GM12878 (cell line): ENCODE measurements around the gene CLINT1. TPM values are rescaled to one million over a fixed set of nuclear protein-coding genes. Genes with fewer than 3 reads are reported as not detected.
A peak's percentile ranks its signal among the peaks of the same experiment; 100 is the strongest.

Source experiments
- ATAC-seq: fragments of 200-7000 bp; cut with Tn5 transposase; 3 replicates; pipeline ENCODE4 v1.9.1; 2020; ENCODE audit warnings: mild to moderate bottlenecking, moderate library complexity
- BruUV-seq: library from RNA; stranded (reverse); fragments of 400-500 nt; replicated peaks from 2 replicates; lab custom pipeline; 2021; lab: Mats Ljungman, UMichigan
- CTCF ChIA-PET: fragments of 300-600 bp; sonication (Branson Sonifier 250); formaldehyde crosslinking; extraction: SDS; loops from one replicate; lab custom pipeline; 2021; ENCODE audit warnings: inconsistent platforms; lab: Yijun Ruan, JAX
- POLR2A ChIA-PET: fragments of 350-600 bp; formaldehyde crosslinking; extraction: SDS; loops from one replicate; lab custom pipeline; 2021; ENCODE audit warnings: inconsistent platforms; lab: Charles Lee
- RAD21 ChIA-PET: fragments of 300-600 bp; sonication (Branson Sonifier 250); formaldehyde crosslinking; loops from one replicate; lab custom pipeline; 2023; ENCODE audit warnings: antibody characterized with exemption; ENCODE audit not compliant: unreplicated experiment; lab: Charles Lee
- SMC1A ChIA-PET: fragments of 300-600 bp; sonication (Branson Sonifier 250); formaldehyde crosslinking; loops from one replicate; lab custom pipeline; 2023; ENCODE audit not compliant: unreplicated experiment, uncharacterized antibody; lab: Charles Lee
- DNase-seq: peaks from one replicate; pipeline ENCODE4 v3.0.0-alpha.2; 2011; ENCODE audit warnings: low read depth, low spot score
- FAIRE-seq: peaks from 3 replicates; lab custom pipeline; 2011; peaks lifted over from hg19 to GRCh38; lab: Jason Lieb, UNC
- H2AFZ ChIP-seq: 2 replicates; pipeline ENCODE4 v1.6.0; 2011; ENCODE audit warnings: low read depth, low read length, control low read depth; ENCODE audit not compliant: control insufficient read depth
- H3K27ac ChIP-seq: 2 replicates; pipeline ENCODE4 v1.5.1; 2011; ENCODE audit warnings: control low read depth; ENCODE audit not compliant: control insufficient read depth, insufficient read depth
- H3K27me3 ChIP-seq, 2 experiments: replicated peaks in 1 of 2; 2 replicates each; pipeline versions ENCODE4 v1.6.0 to v1.6.1; 2011; ENCODE audit warnings: low read length in 1 of 2; ENCODE audit not compliant: control insufficient read depth in 2 of 2, insufficient read depth in 2 of 2
- H3K36me3 ChIP-seq, 2 experiments: 2 replicates each; pipeline ENCODE4 v1.5.1; 2011; ENCODE audit warnings: low read length in 1 of 2; ENCODE audit not compliant: control insufficient read depth in 2 of 2, insufficient read depth in 2 of 2
- H3K4me1 ChIP-seq: 2 replicates; pipeline ENCODE4 v1.6.1; 2011; ENCODE audit warnings: mild to moderate bottlenecking, low read length, moderate library complexity, mixed read lengths; ENCODE audit not compliant: control insufficient read depth, insufficient read depth
- H3K4me2 ChIP-seq: 2 replicates; pipeline ENCODE4 v1.6.0; 2011; ENCODE audit warnings: control low read depth; ENCODE audit not compliant: control insufficient read depth, insufficient read depth
- H3K4me3 ChIP-seq: fragments of 200-600 bp; sonication (generic); 2 replicates; pipeline ENCODE4 v1.5.1; 2016
- H3K79me2 ChIP-seq: 2 replicates; pipeline ENCODE4 v1.6.0; 2011; ENCODE audit warnings: low read length; ENCODE audit not compliant: control insufficient read depth, insufficient read depth
- H3K9ac ChIP-seq: 2 replicates; pipeline ENCODE4 v1.8.0; 2011; ENCODE audit warnings: low read length, control low read depth, mixed read lengths; ENCODE audit not compliant: control insufficient read depth, insufficient read depth
- H3K9me3 ChIP-seq: replicated peaks from 3 replicates; pipeline ENCODE4 v1.5.1; 2011; ENCODE audit warnings: mild to moderate bottlenecking, low read length; ENCODE audit not compliant: control insufficient read depth, insufficient read depth
- H4K20me1 ChIP-seq: 2 replicates; pipeline ENCODE4 v1.6.0; 2011; ENCODE audit not compliant: control insufficient read depth, insufficient read depth
- ATF7 ChIP-seq: fragments of 450-650 bp; IDR thresholded peaks from 2 replicates; pipeline ENCODE4 v1.6.1; 2016; ENCODE audit warnings: low read depth, mild to moderate bottlenecking
- CHD4 ChIP-seq: fragments of 200-600 bp; sonication (generic); IDR thresholded peaks from 2 replicates; pipeline ENCODE4 v1.6.1; 2016; ENCODE audit warnings: mild to moderate bottlenecking
- CREM ChIP-seq: IDR thresholded peaks from 2 replicates; pipeline ENCODE4 v1.6.1; 2014; ENCODE audit warnings: antibody characterized with exemption, low read depth
- CUX1 ChIP-seq: IDR thresholded peaks from 2 replicates; pipeline ENCODE4 v1.6.1; 2012; ENCODE audit warnings: improper control_type of control experiment, low read depth, low read length; ENCODE audit not compliant: insufficient replicate concordance
- EED ChIP-seq: sonication (generic); IDR thresholded peaks from 2 replicates; pipeline ENCODE4 v1.6.1; 2016; ENCODE audit warnings: antibody characterized with exemption, low read depth
- HSF1 ChIP-seq: fragments of 150-350 bp; IDR thresholded peaks from 2 replicates; pipeline ENCODE4 v1.6.1; 2014; ENCODE audit warnings: mild to moderate bottlenecking, low read depth, low read length
- IKZF2 ChIP-seq, 2 experiments: fragments of 450-650 bp; IDR thresholded peaks; 2 replicates each; pipeline ENCODE4 v1.6.1; 2017; ENCODE audit warnings: mild to moderate bottlenecking in 2 of 2, moderate library complexity in 2 of 2
- IRF5 ChIP-seq: fragments of 450-650 bp; IDR thresholded peaks from 2 replicates; pipeline ENCODE4 v1.6.1; 2017; ENCODE audit warnings: borderline replicate concordance
- JUND ChIP-seq: IDR thresholded peaks from 2 replicates; pipeline ENCODE4 v1.6.1; 2012; ENCODE audit warnings: low read depth, mild to moderate bottlenecking, low read length, improper control_type of control experiment, moderate library complexity
- NBN ChIP-seq: fragments of 450-650 bp; IDR thresholded peaks from 2 replicates; pipeline ENCODE4 v1.6.1; 2016
- PAX8 ChIP-seq: fragments of 450-650 bp; IDR thresholded peaks from 2 replicates; pipeline ENCODE4 v1.6.1; 2017; ENCODE audit warnings: mild to moderate bottlenecking, moderate library complexity
- RB1 ChIP-seq: fragments of 450-650 bp; formaldehyde crosslinking; IDR thresholded peaks from 2 replicates; pipeline ENCODE4 v1.6.1; 2017; ENCODE audit warnings: mild to moderate bottlenecking, borderline replicate concordance
- SMC3 ChIP-seq: IDR thresholded peaks from 2 replicates; pipeline ENCODE4 v1.6.1; 2011; ENCODE audit warnings: low read length, improper control_type of control experiment, borderline replicate concordance
- STAT1 ChIP-seq: fragments of 450-650 bp; conservative IDR thresholded peaks from 2 replicates; pipeline ENCODE4 v1.6.1; 2014; ENCODE audit warnings: antibody characterized with exemption, mild to moderate bottlenecking
- WGBS: methylation state at CpG from one replicate; pipeline ENCODE4 v1.1.6; 2016; ENCODE audit warnings: low lambda C conversion rate; ENCODE audit not compliant: insufficient replicate concordance, insufficient coverage; ENCODE audit errors: missing lambda C conversion rate; 5-methylcytosine and 5-hydroxymethylcytosine counted together
- in situ Hi-C: fragments of 300-500 bp; cut with MboI; formaldehyde crosslinking; loops from 9 replicates; pipeline ENCODE4 v1.14.3; 2018; ENCODE audit warnings: mixed read lengths
- intact Hi-C: fragments of 100-400 bp; cut with micrococcal nuclease; formaldehyde crosslinking; loops from one replicate; pipeline ENCODE4 v1.14.2; 2022; ENCODE audit not compliant: unreplicated experiment
- polyA plus RNA-seq, 11 experiments: library from polyadenylated mRNA; depleted of rRNA in 4 of 11; unstranded in 6 of 11; stranded (reverse) in 5 of 11; fragments of >200 nt; fragmentation: Nextera tagmentation in 4 of 11; fragmentation: Illumina TruSeq in 1 of 11; extraction: Ambion mirVana in 4 of 11; extraction: Trizol in 1 of 11; gene quantifications; 1 replicate in 1 of 11; 2 replicates in 10 of 11; pipeline versions ENCODE4 v1.2.1 to v1.2.3, GENCODE V29; 2011 to 2016; ENCODE audit warnings: inconsistent platforms in 2 of 11, missing spikeins in 2 of 11, low read depth in 1 of 11
- total RNA-seq, 4 experiments: library from RNA; depleted of rRNA in 3 of 4; stranded (reverse); fragments of >200 nt in 3 of 4; fragmentation: Illumina TruSeq in 1 of 4; extraction: Trizol in 1 of 4; gene quantifications; 2 replicates each; pipeline versions ENCODE4 v1.2.1 to v1.2.3, GENCODE V29; 2013 to 2021

Gene CLINT1
- total and polyA plus RNA-seq, 10 of the 15 experiments (the other 5 are each of a cell fraction or from before 2014, with no cell fraction given) = 30.0 to 136 (median 105) TPM

- Histone ChIP-seq H3K27me3 (peaks cover 0 to 6% of the 10 kb centered on the region in 2 experiments; a peak in 2 of 4 replicates), H3K4me3 (no peak overlapping the region), H3K36me3 (no peaks in the 10 kb centered on the region), H2AFZ (no peak overlapping the region), H3K4me1 (peaks cover 15% of the 10 kb centered on the region), H3K79me2 (no peaks in the 10 kb centered on the region), H3K27ac (no peak overlapping the region), H3K9me3 (peaks cover 7% of the 10 kb centered on the region), H3K4me2 (no peak overlapping the region), H4K20me1 (no peaks in the 10 kb centered on the region), H3K9ac (no peak overlapping the region)
- POLR2A ChIA-PET = interaction anchor here (2.1 kb wide), 1 partner anchor 10 kb away, joined by 6 read pairs; no protein-coding TSS in a partner anchor
- intact Hi-C loops = loop anchor here (1.0 kb wide), 1 partner anchor 10 kb away; no protein-coding TSS in a partner anchor
- SMC1A ChIA-PET = interaction anchor here (1.0 to 2.7 kb wide), 5 partner anchors 8 to 43 kb away, joined by 3 to 21 read pairs (median 5); partner anchors contain the start of gene CLINT1
- DNase-seq = no peak
- FAIRE-seq = no peak
- peak; percentile 78 for ATAC-seq
- WGBS = 25% methylated on average over 7 of the region's 7 CpGs
- no TSS peak for BruUV-seq
- RAD21 ChIA-PET = interaction anchor here (1.0 to 2.1 kb wide), 4 partner anchors 10 to 77 kb away, joined by 3 to 14 read pairs (median 6); partner anchors contain the start of gene CLINT1
- CTCF ChIA-PET = interaction anchor here (0.6 to 1.4 kb wide), 5 partner anchors 10 to 1093 kb away, joined by 3 to 6 read pairs (median 3); partner anchors contain the start of gene CLINT1
- in situ Hi-C loops = no loop called here
- TF ChIP-seq SMC3 (no peak), EED (peak; percentile 95), CREM (0 out of 2 replicates have a peak, but pooled peaks have one; percentile 11), RB1 (no peak), JUND (no peak), IKZF2 (IDR thresholded peaks at IDR 0.05) (peak; percentile 73 to 83), PAX8 (no peak), IRF5 (no peak), NBN (0 out of 2 replicates have a peak, but pooled peaks have one; percentile 49), HSF1 (no peak), STAT1 (no peak), CHD4 (no peak), ATF7 (no peak), CUX1 (peak; percentile 15)
Measured at GRCh38 chr5:157870837-157871834, 12.2 kb upstream of the CLINT1 start.
